ENCODE measurements around the gene POP4.
A peak's percentile ranks its signal among the peaks of the same experiment; 100 is the strongest.

Gene POP4

DNA sequence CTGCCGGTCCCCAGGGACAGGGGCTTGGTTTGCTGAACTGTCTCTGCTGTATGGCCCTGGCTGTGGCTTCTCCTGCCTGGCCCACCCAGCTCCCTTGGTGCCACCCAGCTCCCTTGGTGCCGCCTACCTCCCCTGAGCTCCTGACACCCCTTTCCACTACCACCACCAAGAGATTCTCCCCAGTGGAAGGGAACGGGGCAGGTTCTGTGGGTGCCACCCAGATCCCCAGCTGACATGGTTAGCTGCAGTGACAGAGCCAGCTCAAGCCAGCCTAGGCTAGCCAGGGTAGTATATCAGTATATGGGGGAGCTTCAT, 28.5 kb upstream of the POP4 start:
- no peak for DNase-seq

DNA sequence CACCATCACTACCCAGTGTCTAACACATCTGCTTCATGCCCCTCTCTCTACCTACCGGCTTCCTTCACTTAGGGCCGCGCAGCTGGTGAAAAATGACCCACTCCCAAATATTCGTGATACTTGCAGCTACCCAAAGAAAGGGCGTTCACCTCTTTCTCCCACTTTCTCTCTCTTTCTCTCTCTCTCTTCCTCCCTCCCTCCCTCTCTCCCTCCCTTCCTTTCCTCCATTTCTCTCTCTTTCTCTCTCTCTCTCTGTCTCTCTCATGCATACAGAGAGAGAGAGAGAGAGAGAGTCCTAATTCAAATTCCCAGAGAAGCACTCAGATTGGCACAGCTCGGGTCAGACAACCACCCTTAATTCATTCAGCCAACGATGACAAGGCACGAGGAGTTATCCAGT, 27.7 kb upstream of the POP4 start:
- DNase-seq = no peak

DNA sequence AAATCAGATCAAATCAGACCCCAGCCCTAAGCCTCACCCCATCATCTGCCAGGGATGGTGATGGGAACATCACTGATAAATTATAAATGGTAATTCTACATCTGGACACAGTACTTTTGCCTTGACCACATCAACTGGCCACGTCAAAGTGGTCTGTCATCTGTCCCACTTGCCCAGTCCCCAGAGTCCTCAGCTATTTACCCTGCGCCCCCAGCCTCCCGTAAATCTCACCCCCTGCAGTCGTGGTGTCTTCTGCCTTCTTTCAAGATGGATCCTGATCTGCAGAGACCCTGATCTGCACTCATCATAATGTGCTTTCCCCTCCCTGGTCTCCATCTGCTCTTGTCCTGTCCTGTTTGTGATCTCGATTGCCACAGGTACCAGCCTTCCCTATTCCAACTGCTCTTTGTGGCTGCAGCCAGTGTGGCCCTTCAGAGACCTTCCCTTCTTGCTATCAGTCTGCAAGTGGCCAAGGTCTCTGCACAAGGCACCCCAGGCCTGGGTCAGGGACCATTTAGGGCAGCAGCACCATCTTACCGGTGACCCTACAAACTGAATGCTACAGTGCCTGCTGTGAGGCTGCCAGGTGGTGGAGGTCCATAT, 26.7 kb upstream of the POP4 start:
- no peak for DNase-seq

GRCh38 chr19:29581398-29581797, 24.7 kb upstream of the POP4 start:
- DNase-seq = no peak

- no peak for DNase-seq
These were observed 22.7 kb upstream of the POP4 start for GRCh38 chr19:29583196-29583999.

- DNase-seq = no peak
These were observed 19.7 kb upstream of the POP4 start for GRCh38 chr19:29586401-29586800.

- no peak for DNase-seq
These were observed 19.0 kb upstream of the POP4 start for GRCh38 chr19:29587059-29587458.

DNA sequence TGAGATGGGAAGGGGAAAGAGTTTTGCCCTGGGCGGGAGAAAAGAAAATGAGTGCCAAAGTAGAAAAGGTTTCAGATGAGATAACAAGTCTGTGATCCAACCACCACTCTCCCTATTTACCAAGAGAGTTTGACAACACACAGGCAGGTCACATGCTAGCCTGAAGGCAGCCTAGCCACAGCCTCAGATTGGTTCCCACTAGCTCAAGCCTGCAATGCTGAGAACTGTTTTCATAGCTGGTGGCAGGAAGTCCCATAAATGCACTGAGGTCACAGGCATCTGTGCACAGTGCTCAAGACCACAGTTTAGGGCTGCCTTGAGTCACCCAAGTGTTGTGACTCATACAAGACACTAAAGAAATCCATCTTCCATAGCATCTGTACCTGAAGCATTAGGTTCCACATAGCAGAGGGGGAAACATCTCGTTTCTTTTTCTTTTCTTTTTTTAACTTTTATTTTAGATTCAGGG, 18.5 kb upstream of the POP4 start:
- DNase-seq = peak; percentile 44

- DNase-seq = no peak
These were observed 18.0 kb upstream of the POP4 start for GRCh38 chr19:29588095-29588494.

- DNase-seq = no peak
These were observed 15.8 kb upstream of the POP4 start for GRCh38 chr19:29590278-29590677.

- DNase-seq = no peak
These were observed 14.4 kb upstream of the POP4 start for GRCh38 chr19:29591670-29592069.

DNA sequence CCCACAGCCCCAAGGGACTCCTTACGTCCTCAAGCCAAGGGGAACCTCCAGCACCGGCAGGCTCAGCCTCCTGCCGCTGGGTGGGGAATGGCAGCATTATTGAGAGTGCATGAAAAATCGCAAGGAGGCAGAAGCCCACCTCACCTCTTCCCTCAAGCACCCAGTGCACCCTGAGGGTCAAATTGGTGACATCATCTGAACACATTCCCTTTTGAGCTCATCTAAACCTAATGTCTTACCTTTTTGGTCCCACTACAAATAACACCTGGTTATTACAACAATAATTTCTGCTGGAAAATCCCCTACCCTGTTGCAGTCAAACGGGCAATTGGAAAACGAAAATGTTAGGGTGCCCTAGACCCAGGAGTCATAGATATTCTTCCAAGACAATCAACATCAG, 12.2 kb upstream of the POP4 start:
- DNase-seq = no peak

- no peak for DNase-seq
These were observed 9.9 kb upstream of the POP4 start for GRCh38 chr19:29596080-29596727.

DNA sequence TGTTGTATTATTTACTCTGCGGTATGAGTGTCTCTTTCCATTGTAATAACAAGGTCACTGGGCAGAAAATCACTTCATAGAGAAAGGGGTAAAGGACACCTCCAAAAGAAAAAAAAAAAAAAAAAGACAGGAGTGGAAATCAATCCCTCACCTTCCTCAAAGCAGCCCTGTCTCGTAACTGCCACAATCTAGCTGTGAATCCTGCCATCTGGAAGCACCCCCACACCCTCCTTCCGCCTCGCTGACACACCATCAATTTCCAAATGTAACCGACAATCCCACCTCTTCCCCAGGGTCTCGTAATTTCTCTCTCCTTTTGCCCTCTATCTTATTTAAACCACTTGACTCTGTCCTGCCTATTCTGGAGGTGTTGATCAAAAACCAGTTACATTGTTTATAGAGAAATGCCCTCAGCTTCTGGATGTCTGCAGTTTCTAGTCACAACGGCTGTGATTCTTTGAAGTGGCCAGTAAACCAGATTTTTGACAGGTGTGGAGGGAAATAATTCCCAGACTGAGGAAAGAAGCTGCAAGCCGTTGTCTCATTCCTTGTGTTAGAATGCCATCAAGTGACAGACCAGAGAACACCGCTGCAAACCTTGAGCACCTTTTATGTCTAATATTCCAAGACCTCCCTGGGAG, 9.1 kb upstream of the POP4 start:
- DNase-seq = no peak

DNA sequence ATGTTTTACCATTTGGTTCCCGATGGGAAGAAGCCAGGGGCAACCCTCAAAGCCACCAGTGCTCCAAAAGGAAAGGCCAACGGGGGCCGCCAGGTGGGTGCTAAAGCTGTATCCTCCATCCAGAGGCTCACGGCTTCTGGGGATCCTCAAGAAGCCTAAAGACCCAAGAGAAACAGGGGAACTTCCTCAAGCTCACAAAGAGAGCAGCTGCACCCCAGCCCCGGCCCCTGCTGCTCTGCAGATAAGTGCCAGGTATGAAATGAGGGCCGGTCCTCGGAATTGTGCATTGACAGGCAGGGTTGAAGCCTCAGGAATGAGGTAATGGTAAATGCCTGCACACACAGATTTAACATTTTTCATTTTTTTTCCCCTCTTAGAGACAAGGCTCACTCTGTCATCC, 8.0 kb upstream of the POP4 start:
- DNase-seq = no peak

DNA sequence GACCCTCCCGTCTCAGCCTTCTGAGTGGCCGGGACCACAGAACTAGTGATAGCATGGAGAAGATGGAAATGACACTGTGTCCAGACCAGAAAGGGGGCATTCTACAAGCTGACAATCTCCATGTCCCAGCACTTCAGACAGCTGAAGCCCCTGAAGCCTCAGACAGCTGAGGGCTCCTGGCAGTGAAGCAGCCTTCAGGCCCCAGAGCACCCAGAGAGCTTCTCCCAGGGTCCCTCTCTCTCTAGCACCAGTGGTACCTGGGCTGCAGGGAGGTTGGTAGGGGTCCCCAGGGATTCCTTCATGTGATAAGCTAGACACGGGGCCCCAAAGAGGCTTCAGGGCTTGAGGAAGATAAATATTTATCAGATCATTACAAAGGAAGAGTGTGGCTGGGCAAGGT, 7.6 kb upstream of the POP4 start:
- DNase-seq = no peak

DNA sequence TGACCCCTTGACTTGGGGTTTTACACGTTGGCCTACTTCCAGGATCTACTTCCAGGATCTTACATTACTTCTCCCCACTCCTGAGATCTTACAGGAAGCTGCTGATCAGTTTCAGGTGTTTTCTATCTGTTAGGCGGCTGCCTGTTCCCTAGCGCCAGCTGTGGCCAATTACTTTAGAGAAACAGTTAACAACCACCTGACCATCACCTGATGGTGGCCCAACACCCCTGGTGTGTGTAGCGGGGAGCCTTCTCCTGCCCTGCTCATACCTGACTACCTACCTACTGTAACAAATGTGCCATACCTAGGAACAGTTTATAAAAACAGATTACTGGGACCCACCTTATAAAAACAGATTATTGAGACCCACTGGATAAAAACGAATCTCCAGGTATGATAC, 2.8 kb upstream of the POP4 start:
- DNase-seq = no peak

DNA sequence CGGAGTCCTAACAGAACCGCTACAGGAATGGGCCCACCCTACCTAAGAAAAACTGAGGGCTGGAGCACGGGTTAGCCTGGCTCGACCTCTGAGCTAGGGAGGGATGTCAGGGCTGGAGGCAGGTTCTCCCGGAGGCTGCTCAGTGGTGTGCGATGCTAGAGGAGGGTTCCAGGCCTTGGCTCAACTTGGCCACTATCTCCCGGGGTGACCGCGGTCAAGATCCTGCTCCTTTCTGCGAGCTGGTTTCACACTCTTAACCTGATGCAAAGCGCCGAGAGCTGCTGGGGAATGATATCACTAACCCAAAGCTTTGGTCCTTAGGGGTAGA, 301 bp downstream of the POP4 start:
- no peak for DNase-seq

- DNase-seq = no peak
These were observed 3.6 kb downstream of the POP4 start for GRCh38 chr19:29609636-29610035.

- no peak for DNase-seq
These were observed 4.1 kb downstream of the POP4 start for GRCh38 chr19:29610213-29610573.

DNA sequence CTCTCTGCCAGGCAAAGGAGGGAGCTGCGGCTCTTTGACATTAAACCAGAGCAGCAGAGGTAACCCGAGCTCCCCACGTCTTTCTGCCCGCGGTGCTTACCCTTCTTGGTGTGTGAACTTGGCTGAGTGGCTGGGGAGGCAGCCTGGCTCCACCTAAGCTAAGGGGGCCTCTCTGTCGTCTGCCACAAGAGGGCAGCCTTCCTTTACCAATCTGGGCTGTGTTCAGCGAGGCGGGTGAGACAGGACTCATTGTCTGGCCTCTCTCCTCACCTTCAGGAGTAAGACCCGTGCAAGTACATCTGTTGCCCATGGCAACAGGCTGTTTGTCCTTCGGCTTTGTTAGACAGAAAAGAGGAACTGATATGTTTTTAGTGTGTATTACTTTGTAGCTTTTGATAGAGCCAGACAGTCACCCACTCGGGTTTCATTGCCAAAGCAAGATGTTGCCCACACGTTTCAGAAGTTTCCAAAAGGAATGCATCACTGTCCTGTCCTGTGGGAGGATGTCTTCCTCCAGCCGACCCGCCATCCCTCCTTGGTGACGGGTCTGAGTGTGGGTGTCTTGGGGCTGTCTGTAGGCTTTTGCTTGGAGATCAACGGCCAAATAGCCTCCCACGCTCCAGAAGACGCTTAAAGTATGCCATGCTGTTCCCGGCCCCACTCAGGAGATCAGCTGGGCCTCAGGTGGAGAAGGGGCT, 4.6 kb downstream of the POP4 start:
- peak; percentile 89 for DNase-seq

DNA sequence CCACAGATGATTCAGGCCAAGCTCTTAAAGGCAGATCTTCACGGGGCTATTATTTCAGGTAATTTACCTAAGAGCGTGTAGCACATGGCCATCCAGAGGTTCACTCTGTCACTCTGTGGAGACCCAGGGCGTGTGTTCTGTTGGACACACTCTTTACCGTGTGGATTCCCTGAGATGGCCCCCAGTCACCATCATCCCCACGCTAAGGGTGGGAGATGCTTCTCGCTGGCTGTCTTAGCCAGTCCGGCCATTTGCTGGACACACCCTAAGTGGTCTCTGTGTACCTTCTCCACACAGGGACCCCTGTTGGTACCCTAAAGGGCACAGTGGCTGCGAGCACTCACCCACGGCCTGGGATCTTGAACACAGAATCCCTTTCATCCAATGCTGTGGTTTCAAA, 6.0 kb downstream of the POP4 start:
- DNase-seq = no peak

DNA sequence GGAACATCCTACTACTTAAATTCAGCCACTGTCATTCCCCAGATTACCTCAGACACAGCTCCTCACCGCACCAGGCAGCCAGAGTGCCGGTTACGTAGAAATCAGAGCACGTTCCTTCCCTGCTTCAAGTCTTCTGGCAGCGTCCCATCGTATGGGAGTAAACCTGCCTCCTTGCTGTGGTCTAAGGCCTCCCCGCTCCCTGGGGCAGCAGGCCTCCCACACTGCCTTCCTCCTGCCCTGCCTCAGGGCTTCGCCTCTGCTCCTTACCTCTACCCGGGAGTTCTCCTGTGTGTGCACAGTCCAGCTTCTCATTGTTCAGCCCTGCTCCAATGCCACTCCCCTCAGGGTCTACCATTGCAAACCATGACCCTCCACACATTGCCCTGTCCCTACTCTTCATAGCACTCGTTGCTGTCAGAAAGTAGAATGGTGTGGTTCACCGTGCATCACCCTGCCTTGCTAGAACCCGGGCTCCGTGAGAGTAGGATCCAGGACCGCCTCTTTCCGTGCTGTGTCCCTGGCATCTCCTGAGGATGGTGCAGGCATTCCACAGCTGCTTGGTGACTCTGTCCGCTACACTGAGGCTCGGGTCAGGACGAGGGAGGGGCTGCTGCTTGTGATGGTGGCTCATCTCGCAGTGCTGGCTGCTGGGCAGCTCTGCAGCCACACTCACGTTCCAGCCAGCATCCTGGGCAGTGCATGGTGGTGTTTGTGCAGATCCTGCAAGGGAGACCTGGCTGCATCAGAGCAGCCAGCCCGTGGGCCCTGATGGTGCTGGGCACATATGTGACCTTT, 6.9 kb downstream of the POP4 start:
- DNase-seq = no peak
